Measurements from ENCODE around the gene GBGT1.
"Not testable (repeated sequence)": the region's sequence is repeated elsewhere in the genome, so short reads cannot be mapped to it uniquely, and the experiment has no call there.

The GBGT1 gene

GRCh38 chr9:133163504-133164172, at the start of gene GBGT1:
Gene GBGT1, minus strand, starts transcription at chr9:133163914. Its CDS starts 1,502 bp downstream, at chr9:133162412.
- no peak for DNase-seq

- no peak for DNase-seq
These were observed 46.9 kb upstream of the GBGT1 start for GRCh38 chr9:133210609-133211008.

GRCh38 chr9:133210202-133210532, 46.5 kb upstream of the GBGT1 start:
- no peak for DNase-seq

- DNase-seq: not testable (repeated sequence)
These were observed 45.9 kb upstream of the GBGT1 start for GRCh38 chr9:133209327-133210201.

DNA sequence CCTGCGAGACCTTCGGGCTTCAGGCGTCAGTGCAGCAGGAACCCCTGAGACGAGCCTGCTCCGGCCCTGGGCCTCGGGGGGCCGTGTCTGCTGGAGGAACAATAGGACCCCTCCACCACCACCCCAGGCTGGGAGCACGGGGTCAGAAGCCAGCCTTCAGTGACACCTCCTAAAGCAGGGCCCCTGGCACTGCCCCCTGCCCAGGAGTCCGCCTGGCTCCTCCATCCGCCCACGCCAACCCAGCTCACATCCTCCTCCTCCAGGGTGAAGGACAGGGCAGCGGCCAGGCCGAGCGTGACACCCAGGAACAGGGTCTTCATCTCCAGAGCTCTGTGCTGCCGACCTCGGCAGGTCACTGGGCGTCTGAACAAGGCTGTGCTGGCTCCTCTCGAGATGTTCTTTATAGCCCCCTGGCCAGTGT, 45.2 kb upstream of the GBGT1 start, which contains the start of gene OBP2B:
Gene OBP2B (minus strand): TSS at position 371 of the 421 bp plus-strand sequence. CDS start 51 bp downstream, at position 320.
- not testable (repeated sequence) for DNase-seq

DNA sequence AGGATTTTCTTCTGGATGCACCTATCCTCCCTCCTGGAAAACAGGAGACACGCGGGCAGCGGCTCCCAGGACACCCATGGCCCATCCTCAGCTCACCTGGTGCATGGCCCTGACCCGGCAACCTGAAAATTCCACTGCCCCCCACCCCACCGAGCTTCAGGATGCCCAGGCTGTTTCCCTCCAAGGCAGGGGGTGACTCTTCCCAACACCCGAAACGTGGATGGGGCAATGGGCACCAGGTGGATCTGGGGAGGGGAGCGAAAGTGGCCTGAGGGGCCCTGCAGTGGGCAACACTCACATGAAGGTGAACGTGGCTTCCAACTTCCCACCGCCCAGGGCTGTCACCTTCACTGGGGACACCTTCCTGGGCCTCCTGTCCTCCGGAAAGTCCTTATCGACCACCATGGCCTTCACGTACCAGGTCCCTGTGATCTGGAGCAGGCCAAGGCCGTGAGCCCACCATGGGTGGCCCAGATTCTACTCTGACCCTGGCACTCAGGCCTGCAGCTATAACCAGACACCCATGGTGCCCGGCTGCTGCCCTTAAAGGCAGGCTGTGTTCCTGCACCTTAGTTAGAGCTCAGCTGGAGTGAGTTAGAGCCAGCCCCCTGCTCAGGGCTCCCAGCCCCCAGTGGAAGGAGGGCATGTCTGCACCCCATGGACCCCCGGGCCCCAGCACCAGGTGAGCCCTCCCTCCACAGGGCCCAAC, 44.6 kb upstream of the GBGT1 start:
- not testable (repeated sequence) for DNase-seq

DNA sequence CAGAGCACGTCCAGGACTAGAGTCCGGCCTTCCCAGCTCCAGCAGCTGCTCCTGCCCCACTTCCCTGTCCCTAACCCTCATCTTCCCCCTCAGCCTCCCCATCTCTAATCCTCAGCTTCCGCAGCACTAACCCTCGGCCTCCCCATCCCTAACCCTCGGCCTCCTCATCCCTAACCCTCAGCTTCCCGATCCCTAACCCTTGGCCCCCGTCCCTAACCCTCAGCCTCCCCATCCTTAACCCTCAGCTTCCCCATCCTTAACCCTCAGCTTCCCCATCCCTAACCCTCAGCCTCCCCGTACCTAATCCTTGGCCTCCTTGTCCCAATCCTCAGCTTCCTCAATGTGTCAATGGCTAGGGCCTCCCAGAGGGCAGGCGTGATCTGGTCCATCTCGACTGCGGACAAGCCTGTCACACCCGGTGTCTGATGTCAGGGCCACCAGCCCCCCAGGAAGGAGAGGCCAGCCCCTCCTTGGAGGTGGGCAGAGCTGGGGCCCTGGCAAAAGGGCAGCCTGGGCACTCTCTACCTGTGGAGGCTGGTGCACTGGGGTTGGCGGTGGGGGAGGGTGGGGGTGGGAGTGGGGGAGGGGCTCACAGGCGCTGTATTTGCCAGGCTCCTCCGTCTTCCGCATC, 43.9 kb upstream of the GBGT1 start:
- DNase-seq: no peak

GRCh38 chr9:133207021-133207531, 43.4 kb upstream of the GBGT1 start:
- no peak for DNase-seq

GRCh38 chr9:133205996-133206931, 42.5 kb upstream of the GBGT1 start:
- no peak for DNase-seq

DNA sequence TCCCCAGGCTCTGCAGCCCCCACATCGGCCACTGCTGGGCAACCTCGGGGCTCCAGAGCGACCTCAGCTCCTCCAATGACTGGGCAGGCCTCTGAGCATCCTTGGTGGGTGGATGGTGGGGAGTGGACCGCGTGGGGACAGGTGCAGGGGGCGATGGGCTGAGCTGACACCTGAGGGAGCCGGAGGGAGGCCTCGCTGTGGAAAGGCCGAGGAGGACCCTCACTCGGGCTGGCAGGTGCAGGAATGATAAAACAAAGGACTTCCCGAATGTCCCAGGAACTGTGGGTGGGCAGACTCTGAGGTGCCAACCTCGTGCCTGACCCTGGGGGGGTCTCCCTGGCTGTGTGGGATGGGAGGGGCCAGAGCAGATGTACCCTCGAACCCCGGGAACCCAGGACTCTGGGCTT, 41.8 kb upstream of the GBGT1 start:
- not testable (repeated sequence) for DNase-seq

GRCh38 chr9:133204993-133205336, 41.3 kb upstream of the GBGT1 start:
- no peak for DNase-seq

DNA sequence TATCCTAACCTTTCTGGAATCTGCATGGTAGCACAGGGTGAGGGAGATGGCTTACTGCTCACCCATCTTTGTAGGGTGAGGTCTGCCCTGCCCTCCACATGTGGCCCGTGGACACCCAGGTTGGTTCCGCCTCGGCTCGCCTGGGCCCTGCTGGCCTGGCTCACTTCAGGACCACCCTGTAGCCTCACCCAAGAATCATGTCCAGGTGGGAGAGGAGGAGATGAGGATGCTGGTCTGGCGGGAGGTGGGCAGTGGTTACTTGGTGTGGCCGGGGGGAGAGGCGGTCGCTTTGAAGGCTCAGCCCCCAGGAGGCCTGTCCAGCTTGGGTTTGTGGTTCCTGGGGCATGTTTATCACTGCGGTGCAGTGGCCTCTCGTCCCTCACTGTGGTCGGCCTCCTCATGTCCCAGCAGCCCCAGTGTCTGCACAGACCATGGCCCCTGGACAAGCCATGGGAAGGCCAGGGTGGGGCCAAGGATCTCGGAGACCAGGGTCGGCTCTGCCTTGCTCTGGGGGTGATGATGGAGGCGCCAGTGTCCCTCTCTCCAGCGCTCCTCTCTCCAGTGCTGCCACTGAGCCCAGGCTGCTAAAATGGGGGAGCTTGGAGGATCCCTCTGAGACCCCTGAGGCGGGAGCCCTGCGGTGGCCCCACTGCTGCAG, 40.8 kb upstream of the GBGT1 start:
- no peak for DNase-seq

DNA sequence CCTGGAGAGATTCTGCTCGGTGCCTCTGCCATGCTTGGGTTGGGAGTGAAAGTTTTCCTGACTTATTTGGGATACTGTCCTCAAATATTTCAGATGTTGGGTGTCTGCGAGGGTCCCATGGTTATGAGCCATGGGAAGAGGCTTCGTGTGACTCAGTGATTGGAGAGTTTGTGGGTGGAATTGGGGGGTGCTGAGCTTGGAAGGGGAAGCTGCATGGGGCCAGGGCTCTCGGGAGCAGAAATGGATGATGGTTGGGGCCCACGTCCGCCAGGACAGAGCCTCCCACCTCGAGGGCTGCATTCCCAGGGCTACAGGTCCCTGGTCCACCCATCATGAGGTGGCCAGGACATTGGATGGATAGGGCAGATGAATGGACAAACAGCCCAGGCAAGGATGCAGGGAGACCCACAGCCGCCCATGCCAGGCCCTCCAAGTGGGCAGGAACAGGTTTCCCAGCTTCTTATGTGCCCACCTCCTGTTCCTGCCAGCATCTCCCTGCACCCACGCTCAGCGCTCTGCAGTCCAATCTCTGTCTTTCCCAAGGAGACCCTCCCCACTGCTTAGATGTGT, 39.9 kb upstream of the GBGT1 start:
- no peak for DNase-seq

DNA sequence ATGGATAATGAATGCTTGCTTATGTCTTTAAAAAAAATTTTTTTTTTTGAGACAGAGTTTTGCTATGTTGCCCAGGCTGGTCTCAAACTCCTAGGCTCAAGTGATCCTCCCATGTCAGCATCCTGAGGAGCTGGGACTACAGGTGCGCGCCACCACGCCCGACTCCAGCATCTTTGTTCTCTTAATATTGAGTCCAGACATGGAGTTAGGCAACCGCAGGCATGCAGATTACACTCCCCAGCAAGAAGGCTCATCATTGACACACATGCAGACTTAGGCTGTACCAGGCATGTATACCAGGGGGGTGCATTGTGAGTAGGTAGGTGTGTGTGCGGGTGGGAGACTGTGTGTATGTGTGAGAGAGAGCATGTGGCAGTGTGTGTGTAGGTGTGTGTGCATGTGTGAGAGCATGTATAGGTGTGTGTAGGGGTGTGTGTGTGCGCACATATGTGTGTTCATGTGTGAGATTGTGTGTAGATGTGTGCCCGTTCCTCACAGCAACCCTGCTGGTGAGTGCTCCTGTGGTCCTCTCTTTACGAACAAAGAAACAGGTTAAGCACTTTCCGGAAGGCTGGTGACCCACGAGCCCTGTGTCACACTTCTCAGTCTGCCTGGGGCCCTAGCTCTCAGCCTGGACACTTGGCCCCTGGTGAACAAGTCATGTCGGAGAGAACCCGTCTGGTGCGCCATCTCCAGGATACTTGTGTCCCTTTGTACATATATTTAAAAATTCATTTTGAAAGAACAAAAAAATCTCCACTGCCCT, 39.2 kb upstream of the GBGT1 start:
- no peak for DNase-seq

DNA sequence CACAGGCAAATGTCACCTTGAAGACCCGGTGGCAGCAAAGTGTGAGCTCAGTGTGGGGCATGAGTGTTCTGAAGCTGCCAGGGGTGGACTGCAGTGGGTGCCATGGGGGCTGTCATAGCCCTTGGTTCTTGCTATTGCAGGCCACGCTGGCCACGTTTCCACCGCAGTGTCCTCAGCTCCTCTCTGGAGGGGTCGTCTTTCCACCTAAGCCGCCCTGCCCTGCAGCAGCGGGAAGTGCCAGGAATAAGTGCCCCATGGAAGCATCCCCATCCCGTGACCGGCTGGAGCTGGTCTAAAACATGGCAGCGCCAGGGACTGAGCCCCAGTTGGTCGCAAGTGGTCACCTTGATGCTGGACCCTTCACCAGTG, 38.4 kb upstream of the GBGT1 start:
- DNase-seq: no peak

DNA sequence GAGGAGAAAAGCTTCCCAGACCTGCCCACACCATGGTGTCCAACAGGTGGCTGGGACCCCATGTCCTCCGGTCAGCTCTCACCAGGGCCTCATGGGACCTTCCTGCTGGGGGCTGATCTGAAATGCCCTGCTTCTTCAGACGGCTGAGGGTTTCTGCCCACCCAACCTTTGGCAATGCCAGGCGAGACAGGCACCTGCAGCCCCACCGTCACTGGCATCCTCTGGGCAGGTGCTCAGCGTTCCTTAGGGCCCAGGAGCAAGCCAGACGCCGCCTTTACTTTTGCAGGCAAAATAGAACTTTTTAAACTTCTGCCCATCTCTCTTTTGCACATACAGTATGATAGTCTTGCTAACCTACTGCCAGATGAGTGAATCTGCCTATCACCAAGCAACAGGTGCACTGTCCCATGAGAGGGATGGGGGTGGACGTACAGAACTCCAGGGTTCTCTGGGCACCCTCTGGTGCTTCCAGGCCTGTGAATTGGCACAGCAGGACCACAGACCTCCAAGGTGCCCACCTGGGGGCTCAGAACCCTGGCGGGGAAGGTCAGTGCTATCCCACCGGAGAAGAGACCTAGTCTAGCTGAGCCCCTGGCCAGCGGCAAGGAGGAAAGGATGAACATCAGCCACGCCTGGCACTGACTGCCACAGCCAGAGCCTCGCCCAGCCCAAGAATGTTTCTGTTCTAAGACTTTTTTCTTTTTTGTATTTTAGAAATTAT, 37.9 kb upstream of the GBGT1 start:
- no peak for DNase-seq

- no peak for DNase-seq
These were observed 36.9 kb upstream of the GBGT1 start for GRCh38 chr9:133200631-133201030.

DNA sequence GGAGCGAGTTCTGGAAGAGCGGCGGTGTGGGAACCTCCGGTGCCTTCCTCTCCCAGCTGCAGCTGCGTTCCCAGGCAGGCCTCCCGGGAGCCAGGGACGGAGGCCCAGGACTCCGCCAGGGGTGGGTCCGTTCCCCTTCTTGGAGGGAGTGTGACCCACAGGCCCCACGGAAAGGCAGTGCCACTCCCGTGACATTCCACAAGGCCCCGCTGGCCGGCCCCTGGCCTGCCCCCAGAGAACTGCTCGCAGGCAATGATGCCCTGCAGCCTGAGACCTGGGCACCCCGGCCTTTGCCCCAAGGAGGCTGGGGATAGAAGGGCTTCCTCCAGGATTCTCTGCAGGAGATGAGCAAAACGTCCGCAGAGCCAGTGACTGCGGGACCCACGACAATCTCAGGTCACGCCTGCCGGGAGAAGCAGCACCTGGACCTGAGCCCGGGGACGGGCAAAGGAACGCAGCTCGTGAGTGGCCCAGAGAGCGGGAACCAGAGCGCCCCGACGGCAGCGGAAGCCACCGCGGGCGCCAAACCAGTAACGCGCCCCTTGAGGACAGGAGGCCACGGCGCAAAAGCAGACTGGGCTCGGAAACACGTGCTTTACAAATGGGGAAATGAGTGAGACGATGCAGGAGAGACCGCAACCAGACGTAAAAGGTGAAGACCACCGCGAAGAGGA, 36.1 kb upstream of the GBGT1 start:
- no peak for DNase-seq

DNA sequence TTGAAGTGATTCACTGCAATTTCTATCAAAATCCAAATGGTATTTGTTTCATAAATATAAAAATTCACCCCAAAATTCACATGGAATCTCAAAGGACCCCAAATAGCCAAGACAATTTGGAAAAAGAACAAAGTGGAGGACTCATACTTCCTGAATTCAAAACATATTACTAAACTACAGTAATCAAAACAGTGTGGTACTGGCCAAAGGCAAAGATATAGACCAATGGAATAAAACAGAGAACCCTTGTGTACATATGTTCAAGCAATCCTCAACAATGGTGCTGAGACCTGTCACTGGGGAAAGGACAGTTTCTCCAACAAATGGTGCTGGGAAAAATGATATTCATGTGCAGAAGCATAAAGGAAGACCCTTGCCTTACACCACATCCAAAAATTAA, 31.3 kb upstream of the GBGT1 start:
- no peak for DNase-seq
